Measurements from ENCODE around the gene CDY1. TPM values are rescaled to one million over a fixed set of nuclear protein-coding genes. Genes with fewer than 3 reads are reported as not detected.
"Not testable (repeated sequence)": the region's sequence is repeated elsewhere in the genome, so short reads cannot be mapped to it uniquely, and the experiment has no call there.

Gene CDY1, protein sequence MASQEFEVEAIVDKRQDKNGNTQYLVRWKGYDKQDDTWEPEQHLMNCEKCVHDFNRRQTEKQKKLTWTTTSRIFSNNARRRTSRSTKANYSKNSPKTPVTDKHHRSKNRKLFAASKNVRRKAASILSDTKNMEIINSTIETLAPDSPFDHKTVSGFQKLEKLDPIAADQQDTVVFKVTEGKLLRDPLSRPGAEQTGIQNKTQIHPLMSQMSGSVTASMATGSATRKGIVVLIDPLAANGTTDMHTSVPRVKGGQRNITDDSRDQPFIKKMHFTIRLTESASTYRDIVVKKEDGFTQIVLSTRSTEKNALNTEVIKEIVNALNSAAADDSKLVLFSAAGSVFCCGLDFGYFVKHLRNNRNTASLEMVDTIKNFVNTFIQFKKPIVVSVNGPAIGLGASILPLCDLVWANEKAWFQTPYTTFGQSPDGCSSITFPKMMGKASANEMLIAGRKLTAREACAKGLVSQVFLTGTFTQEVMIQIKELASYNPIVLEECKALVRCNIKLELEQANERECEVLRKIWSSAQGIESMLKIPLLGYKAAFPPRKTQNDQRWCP
- total RNA-seq (2011; cell fraction: chromatin; rRNA removed; ENCODE audit: low replicate concordance) = not detected in 2 replicates
- not detected in 2 replicates for total RNA-seq (2011; cell fraction: nucleolus; rRNA removed)
- total RNA-seq (2011; cell fraction: nucleoplasm; rRNA removed) = not detected in 2 replicates
- total RNA-seq (2014; rRNA removed) (not detected in 2 replicates), total RNA-seq (2014; rRNA removed; fragmentation: Illumina TruSeq; extraction: Trizol) (not detected in 2 replicates), total RNA-seq (2015; rRNA removed; fragmentation: Illumina TruSeq; extraction: Trizol) (not detected in 2 replicates), total RNA-seq (2021) (not detected in 2 replicates), polyA plus RNA-seq (2011; rRNA removed) (not detected in 2 replicates), polyA plus RNA-seq (2014; fragmentation: Illumina TruSeq; extraction: Trizol) (not detected in 2 replicates), polyA plus RNA-seq (2014; fragmentation: Nextera tagmentation; extraction: Ambion mirVana) (not detected), polyA plus RNA-seq (2014; rRNA removed) (not detected in 2 replicates), polyA minus RNA-seq (2011; rRNA and poly(A)+ RNA removed) (not detected in 2 replicates), Bru-seq, nascent RNA (not detected), BruChase-seq, experiment 1, labeled RNA remaining after a 2-hour chase (not detected), BruChase-seq, experiment 2, labeled RNA remaining after a 6-hour chase (not detected)
- polyA plus RNA-seq (2011; cell fraction: cytosol; rRNA removed) = not detected in 2 replicates
- polyA plus RNA-seq (2011; cell fraction: nucleus; rRNA removed) = not detected in 2 replicates
- polyA plus RNA-seq (2012) = not detected in 2 replicates
- not detected in 2 replicates for polyA minus RNA-seq (2011; cell fraction: cytosol; rRNA and poly(A)+ RNA removed)
- polyA minus RNA-seq (2011; cell fraction: nucleus; rRNA and poly(A)+ RNA removed) = not detected in 2 replicates
- long read RNA-seq, experiment 1 = 0 reads
- long read RNA-seq, experiment 2 = 0 reads
- long read RNA-seq, experiment 3 = 0 reads

DNA sequence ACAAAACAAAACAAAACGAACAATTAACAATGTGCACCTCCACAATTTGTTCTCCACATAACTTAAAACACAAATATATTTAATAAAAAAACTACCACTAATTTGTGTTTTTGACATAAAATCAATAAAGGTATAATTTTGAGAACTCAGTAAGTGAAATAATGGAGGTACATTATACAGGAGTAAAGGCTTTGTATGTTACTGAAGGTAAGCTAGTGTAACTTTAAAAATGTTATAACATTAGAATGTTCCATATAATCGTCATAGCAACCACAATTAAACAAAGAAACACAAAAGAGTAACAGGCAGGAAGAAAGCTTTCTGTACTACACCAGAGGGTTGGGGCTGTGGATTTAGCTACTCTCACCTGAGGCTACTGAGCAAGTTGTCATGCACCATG lies at the start of gene CDY1:
TSS of gene CDY1 (plus strand) at position 301 of the 400 bp plus-strand sequence. CDS start 326 bp downstream, outside the sequence.
- H4K20me1 ChIP-seq (replicated peaks; ENCODE audit: control insufficient read depth, insufficient read depth, low read length); CTCF ChIA-PET (ENCODE audit: low intra/inter-chr PET ratio); H3K4me2 ChIP-seq (ENCODE audit: insufficient read depth, low read length); H3K9me3 ChIP-seq (replicated peaks; ENCODE audit: control insufficient read depth, insufficient read depth, low read depth, low read length); H3K36me3 ChIP-seq (ENCODE audit: control insufficient read depth, insufficient read depth, low read length); H3K9ac ChIP-seq (ENCODE audit: insufficient read depth in 1 of 2, low read depth in 2 of 2, low read length in 2 of 2); H3K27ac ChIP-seq (ENCODE audit: extremely low read depth, low read depth, low read length); ATAC-seq; POLR2A ChIA-PET; H3K4me3 ChIP-seq; BruUV-seq (replicated peaks); H2AFZ ChIP-seq (ENCODE audit: low read depth, low read length); in situ Hi-C loops (cut with MboI); H3K79me2 ChIP-seq (ENCODE audit: control insufficient read depth, insufficient read depth, low read length); H3K27me3 ChIP-seq (ENCODE audit: control insufficient read depth in 2 of 2, insufficient read depth in 2 of 2, low read length in 2 of 2); H3K4me1 ChIP-seq (replicated peaks in 1 of 2; ENCODE audit: control insufficient read depth in 2 of 2, insufficient read depth in 2 of 2, low read length in 2 of 2); H3K9me1 ChIP-seq (ENCODE audit: control insufficient read depth, insufficient read depth, low read length); DNase-seq (ENCODE audit: extremely low read depth in 1 of 4, low spot score in 3 of 4); FAIRE-seq; intact Hi-C loops (cut with micrococcal nuclease): not testable (repeated sequence)
- no CpG with 5 or more reads among the region's 2 CpGs for WGBS (ENCODE audit: insufficient coverage, low coverage, missing lambda C conversion rate)

DNA sequence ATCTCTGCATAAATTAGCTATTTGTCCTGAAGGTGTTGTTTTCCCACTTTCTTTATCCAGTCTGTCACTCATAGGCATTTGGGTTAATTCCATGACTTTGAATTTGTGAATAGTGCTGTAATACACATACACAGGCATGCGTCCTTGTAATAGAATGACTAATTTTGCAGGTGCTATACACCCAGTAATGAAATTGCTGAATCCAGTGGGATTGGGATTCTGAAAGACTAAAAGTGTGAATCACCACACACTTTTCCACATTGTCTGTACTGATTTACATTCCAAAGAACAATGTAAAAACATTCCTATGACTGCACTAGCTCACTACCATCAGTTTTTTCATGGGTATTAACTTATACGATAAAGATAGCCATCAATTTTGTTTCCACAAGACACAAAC lies 28.6 kb upstream of the CDY1 start:
- FAIRE-seq = not testable (repeated sequence)
- WGBS (ENCODE audit: insufficient coverage, low coverage, missing lambda C conversion rate) = no CpG with 5 or more reads among the region's 2 CpGs

DNA sequence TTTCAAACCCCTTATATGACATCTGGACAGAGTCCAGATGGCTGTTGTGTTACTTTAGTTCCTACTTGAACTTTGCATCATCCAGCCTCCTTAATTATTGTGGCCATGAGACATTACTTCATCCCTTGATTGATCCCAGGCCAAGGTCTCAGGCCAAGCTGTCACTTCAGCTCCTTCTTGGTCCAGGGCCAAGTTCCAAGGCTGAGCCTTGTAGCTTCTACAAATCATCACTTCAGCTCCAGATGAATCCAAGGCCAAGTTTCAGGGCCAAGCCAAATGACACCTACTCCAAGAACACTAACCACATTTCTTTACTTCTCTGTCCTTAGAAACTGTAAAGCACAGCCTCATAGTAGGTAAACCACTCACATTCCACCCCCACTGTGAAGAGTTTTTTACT lies 1.7 kb upstream of the CDY1 start:
- H3K9me1 ChIP-seq (ENCODE audit: control insufficient read depth, insufficient read depth, low read length); CTCF ChIA-PET (ENCODE audit: low intra/inter-chr PET ratio); POLR2A ChIA-PET; DNase-seq (ENCODE audit: extremely low read depth in 1 of 4, low spot score in 3 of 4); H3K27ac ChIP-seq (ENCODE audit: extremely low read depth, low read depth, low read length); ATAC-seq; H2AFZ ChIP-seq (ENCODE audit: low read depth, low read length); H3K36me3 ChIP-seq (ENCODE audit: control insufficient read depth, insufficient read depth, low read length); H3K4me3 ChIP-seq; H3K4me2 ChIP-seq (ENCODE audit: insufficient read depth, low read length); H3K79me2 ChIP-seq (ENCODE audit: control insufficient read depth, insufficient read depth, low read length); FAIRE-seq; BruUV-seq (replicated peaks); H3K9me3 ChIP-seq (replicated peaks; ENCODE audit: control insufficient read depth, insufficient read depth, low read depth, low read length); H3K4me1 ChIP-seq (replicated peaks in 1 of 2; ENCODE audit: control insufficient read depth in 2 of 2, insufficient read depth in 2 of 2, low read length in 2 of 2); H3K9ac ChIP-seq (ENCODE audit: insufficient read depth in 1 of 2, low read depth in 2 of 2, low read length in 2 of 2); H4K20me1 ChIP-seq (replicated peaks; ENCODE audit: control insufficient read depth, insufficient read depth, low read length); intact Hi-C loops (cut with micrococcal nuclease); H3K27me3 ChIP-seq (ENCODE audit: control insufficient read depth in 2 of 2, insufficient read depth in 2 of 2, low read length in 2 of 2); in situ Hi-C loops (cut with MboI): not testable (repeated sequence)

More for the DNA sequence above, 28.6 kb upstream of the CDY1 start:
- H3K27me3 ChIP-seq (ENCODE audit: control insufficient read depth in 2 of 2, insufficient read depth in 2 of 2, low read length in 2 of 2); intact Hi-C loops (cut with micrococcal nuclease); H3K27ac ChIP-seq (ENCODE audit: extremely low read depth, low read depth, low read length); H2AFZ ChIP-seq (ENCODE audit: low read depth, low read length); ATAC-seq; H3K79me2 ChIP-seq (ENCODE audit: control insufficient read depth, insufficient read depth, low read length); H3K9me3 ChIP-seq (replicated peaks; ENCODE audit: control insufficient read depth, insufficient read depth, low read depth, low read length); H3K4me1 ChIP-seq (replicated peaks in 1 of 2; ENCODE audit: control insufficient read depth in 2 of 2, insufficient read depth in 2 of 2, low read length in 2 of 2); H4K20me1 ChIP-seq (replicated peaks; ENCODE audit: control insufficient read depth, insufficient read depth, low read length); DNase-seq (ENCODE audit: extremely low read depth in 1 of 4, low spot score in 3 of 4); H3K4me3 ChIP-seq; BruUV-seq (replicated peaks); H3K9me1 ChIP-seq (ENCODE audit: control insufficient read depth, insufficient read depth, low read length); H3K9ac ChIP-seq (ENCODE audit: insufficient read depth in 1 of 2, low read depth in 2 of 2, low read length in 2 of 2); POLR2A ChIA-PET; CTCF ChIA-PET (ENCODE audit: low intra/inter-chr PET ratio); H3K36me3 ChIP-seq (ENCODE audit: control insufficient read depth, insufficient read depth, low read length); in situ Hi-C loops (cut with MboI); H3K4me2 ChIP-seq (ENCODE audit: insufficient read depth, low read length): not testable (repeated sequence)
